Colonic mucosa (tissue), 4 donors: ENCODE measurements around the gene INTS11. TPM values are rescaled to one million over a fixed set of nuclear protein-coding genes. Genes with fewer than 3 reads are reported as not detected.
A peak's percentile ranks its signal among the peaks of the same experiment; 100 is the strongest.
"Not testable (repeated sequence)": the region's sequence is repeated elsewhere in the genome, so short reads cannot be mapped to it uniquely, and the experiment has no call there.

Experiments
- DNase-seq: peaks from one replicate; pipeline ENCODE4 v3.0.0-alpha.2; 2020
- H3K27ac ChIP-seq: fragments of 200-600 bp; one replicate; pipeline ENCODE4 v1.8.0; 2021
- H3K27me3 ChIP-seq: fragments of 200-600 bp; one replicate; pipeline ENCODE4 v1.8.0; 2021
- H3K36me3 ChIP-seq: fragments of 200-600 bp; one replicate; pipeline ENCODE4 v1.8.0; 2021
- H3K4me1 ChIP-seq: fragments of 200-600 bp; one replicate; pipeline ENCODE4 v1.8.0; 2021; ENCODE audit warnings: mild to moderate bottlenecking
- H3K4me3 ChIP-seq: fragments of 200-600 bp; one replicate; pipeline ENCODE4 v1.8.0; 2021
- H3K9ac ChIP-seq, 2 donors: one replicate each; pipeline ENCODE4 v1.7.0; 2013; ENCODE audit warnings: control low read depth in 2 of 2, low read depth in 2 of 2, low read length in 2 of 2
- H3K9me3 ChIP-seq: fragments of 200-600 bp; one replicate; pipeline ENCODE4 v1.8.0; 2021
- intact Hi-C: fragments of 100-400 bp; cut with DNase I; formaldehyde crosslinking; loops from one replicate; pipeline ENCODE4 v1.14.1; 2022
- total RNA-seq, 2 donors: library from RNA; stranded (reverse); fragmentation: NEBNext Ultra II Directional in 1 of 2; extraction: Animal tissue kit (Norgen Biotek cat#: 25700) in 1 of 2; gene quantifications; one replicate each; pipeline ENCODE4 v1.2.1, GENCODE V29; 2021
- TF ChIP-seq, protein P1 (sequence below): fragments of 200-600 bp; IDR thresholded peaks from one replicate; pipeline ENCODE4 v1.8.0; 2022; ENCODE audit warnings: antibody characterized with exemption, mild to moderate bottlenecking
- donor health status: healthy.
- donor health status: DM: no; HTN: no; CAD: no.
- donor health status: DM: no; HTN: no; CAD: no.

Gene INTS11
- total RNA-seq, 2 donors from 2014 or later: 70.6 to 126 TPM

DNA sequence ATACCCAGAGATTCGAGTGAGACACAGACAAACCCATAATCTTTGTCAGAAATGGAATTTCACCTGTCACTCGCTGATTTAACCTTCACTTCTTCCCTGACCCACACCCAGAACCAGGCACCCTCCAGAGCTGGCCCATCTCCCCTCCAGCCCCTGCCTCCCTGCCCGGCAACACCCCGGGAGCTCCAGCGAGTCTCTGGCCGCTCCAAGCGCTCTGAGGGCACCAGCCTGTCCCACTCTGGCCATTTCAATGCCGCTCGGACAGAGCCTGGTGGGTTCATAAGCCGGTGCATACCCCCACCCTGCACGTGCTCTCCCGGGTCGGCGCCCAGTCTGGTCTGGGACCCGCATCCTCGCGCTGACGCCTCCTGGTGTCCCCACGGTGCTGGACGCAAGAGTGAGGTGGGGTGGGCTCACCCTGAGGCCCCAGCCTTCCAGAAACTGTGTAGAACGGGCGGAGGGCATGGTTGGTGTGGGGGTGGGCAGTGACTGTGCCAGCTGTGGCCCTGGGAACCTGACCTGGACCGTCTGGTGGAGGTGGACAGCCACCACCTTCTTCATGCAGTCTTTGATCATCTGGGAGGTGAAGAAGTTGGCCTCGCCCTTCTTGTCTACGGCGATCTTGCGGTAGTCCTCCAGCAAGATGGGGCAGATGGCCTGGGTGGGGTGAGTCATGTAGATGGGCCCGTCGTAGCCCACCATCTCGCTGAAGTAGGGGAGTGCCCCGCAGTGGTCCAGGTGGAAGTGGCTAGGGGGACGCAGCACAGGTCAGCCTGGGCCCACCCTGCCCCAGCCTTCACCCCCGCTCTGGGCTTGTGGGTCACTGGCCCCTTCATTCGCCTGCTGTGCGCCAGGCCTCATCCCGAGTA is 5.4 kb downstream of the INTS11 start:
- no peak overlapping the region for H3K4me3 ChIP-seq
- TF ChIP-seq, protein P1, sequence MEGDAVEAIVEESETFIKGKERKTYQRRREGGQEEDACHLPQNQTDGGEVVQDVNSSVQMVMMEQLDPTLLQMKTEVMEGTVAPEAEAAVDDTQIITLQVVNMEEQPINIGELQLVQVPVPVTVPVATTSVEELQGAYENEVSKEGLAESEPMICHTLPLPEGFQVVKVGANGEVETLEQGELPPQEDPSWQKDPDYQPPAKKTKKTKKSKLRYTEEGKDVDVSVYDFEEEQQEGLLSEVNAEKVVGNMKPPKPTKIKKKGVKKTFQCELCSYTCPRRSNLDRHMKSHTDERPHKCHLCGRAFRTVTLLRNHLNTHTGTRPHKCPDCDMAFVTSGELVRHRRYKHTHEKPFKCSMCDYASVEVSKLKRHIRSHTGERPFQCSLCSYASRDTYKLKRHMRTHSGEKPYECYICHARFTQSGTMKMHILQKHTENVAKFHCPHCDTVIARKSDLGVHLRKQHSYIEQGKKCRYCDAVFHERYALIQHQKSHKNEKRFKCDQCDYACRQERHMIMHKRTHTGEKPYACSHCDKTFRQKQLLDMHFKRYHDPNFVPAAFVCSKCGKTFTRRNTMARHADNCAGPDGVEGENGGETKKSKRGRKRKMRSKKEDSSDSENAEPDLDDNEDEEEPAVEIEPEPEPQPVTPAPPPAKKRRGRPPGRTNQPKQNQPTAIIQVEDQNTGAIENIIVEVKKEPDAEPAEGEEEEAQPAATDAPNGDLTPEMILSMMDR: no peak
- no peaks in the 10 kb centered on the region for H3K27me3 ChIP-seq
- H3K9ac ChIP-seq: no peak overlapping the region
- H3K27ac ChIP-seq: no peak overlapping the region
- intact Hi-C loops: no loop called here
- no peaks in the 10 kb centered on the region for H3K9me3 ChIP-seq
- H3K36me3 ChIP-seq: no peaks in the 10 kb centered on the region
- peaks cover 5% of the 10 kb centered on the region for H3K4me1 ChIP-seq
- DNase-seq: no peak

DNA sequence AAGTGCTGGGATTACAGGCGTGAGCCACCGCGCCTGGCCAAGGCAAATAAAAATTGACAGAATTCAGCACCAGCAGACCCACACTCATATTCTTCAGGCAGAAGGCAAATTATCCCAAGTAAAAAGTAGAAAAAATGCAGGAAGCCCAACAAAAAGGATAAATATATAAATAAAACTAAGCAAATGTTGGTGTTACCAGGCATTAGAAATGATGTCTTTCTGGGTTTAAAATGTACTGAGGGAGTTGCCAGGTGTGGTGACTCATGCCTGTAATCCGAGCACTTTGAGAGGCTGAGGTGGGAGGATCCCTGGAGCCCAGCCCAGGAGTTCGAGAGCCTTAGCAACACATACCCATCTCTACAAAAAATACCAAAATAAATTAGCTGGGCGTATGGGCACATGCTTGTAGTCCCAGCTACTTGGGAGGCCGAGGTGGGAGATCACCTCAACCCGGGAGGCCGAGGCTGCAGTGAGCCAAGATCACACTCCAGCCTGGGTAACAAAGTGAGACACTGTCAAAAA is 6.3 kb downstream of the INTS11 start:
- peak overlapping the region; percentile 44 for H3K27ac ChIP-seq
- H3K9ac ChIP-seq: no peak overlapping the region
- no peaks in the 10 kb centered on the region for H3K9me3 ChIP-seq
- peak; percentile 77 for DNase-seq
- intact Hi-C loops: no loop called here
- TF ChIP-seq, protein P1: no peak
- no peak overlapping the region for H3K4me3 ChIP-seq
- H3K4me1 ChIP-seq: peaks cover 2% of the 10 kb centered on the region
- H3K27me3 ChIP-seq: no peaks in the 10 kb centered on the region
- no peaks in the 10 kb centered on the region for H3K36me3 ChIP-seq

DNA sequence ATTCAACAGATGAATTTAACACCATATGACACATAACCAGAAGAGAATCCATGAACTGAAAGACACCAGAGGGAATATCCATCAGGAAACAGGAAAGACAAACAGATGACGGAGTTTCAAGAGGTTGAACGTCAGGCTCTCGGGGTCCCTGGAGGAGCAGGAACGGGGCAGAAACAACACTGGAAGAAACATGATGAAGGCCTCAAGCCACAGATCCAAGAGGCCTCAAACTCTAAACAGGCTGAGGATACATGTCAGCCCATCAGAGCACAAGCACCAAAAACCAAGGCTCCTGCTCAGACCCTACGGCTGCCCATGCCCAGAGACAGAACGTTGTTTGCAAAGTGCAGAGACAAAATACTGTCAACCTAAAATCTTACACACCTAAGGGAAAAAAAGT is 7.0 kb downstream of the INTS11 start:
- Histone ChIP-seq H3K36me3 (no peaks in the 10 kb centered on the region), H3K27me3 (no peaks in the 10 kb centered on the region), H3K4me1 (no peaks in the 10 kb centered on the region), H3K9ac (no peak overlapping the region), H3K27ac (peak overlapping the region; percentile 44), H3K9me3 (no peaks in the 10 kb centered on the region), H3K4me3 (no peak overlapping the region)
- DNase-seq: no peak
- TF ChIP-seq, protein P1: no peak
- intact Hi-C loops: no loop called here

DNA sequence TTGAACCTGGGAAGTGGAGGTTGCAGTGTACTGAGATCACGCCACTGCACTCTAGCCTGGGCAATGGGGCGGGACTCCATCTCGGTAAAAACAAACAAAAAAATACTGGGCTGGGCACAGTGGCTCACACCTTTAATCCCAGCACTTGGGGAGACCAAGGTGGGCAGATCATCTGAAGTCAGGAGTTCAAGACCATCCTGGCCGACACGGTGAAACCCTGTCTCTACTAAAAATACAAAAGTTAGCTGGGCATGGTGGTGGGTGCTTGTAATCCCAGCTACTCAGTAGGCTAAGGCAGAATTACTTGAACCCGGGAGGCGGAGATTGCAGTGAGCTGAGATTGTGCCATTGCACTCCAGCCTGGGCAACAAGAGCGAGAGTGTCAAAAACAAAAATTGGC is 8.3 kb downstream of the INTS11 start:
- H3K9ac ChIP-seq, H3K9me3 ChIP-seq, H3K36me3 ChIP-seq, DNase-seq, H3K27ac ChIP-seq, H3K4me3 ChIP-seq, H3K4me1 ChIP-seq, intact Hi-C loops, H3K27me3 ChIP-seq: not testable (repeated sequence)

DNA sequence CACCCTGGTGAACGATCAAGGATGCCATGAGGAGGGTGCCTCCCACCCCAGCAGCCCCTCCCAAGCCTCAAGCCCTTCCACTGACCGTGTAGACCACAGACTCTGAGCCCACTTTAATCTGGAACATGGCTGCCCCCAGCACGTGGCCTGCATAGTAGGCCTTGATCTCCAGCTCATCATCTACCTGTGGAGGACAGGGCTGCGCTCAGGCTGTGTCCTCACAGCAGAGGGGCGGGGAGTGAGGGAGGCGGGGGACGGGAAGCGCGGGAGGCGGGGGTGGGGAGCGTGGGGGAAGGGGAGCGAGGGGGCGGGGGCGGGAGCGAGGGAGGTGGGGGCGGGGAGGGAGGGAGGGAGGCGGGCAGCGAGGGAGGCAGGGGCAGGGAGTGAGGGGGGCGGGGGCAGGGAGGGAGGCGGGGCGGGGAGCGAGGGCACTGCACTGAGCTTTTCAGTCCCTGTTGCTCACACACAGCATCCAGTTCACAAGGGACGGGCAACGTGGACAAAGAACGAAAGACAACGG is 9.0 kb downstream of the INTS11 start:
- no peak overlapping the region for H3K4me3 ChIP-seq
- intact Hi-C loops: no loop called here
- H3K27ac ChIP-seq: no peak overlapping the region
- no peak overlapping the region for H3K9ac ChIP-seq
- TF ChIP-seq, protein P1: no peak
- H3K9me3 ChIP-seq: no peaks in the 10 kb centered on the region
- no peaks in the 10 kb centered on the region for H3K27me3 ChIP-seq
- H3K4me1 ChIP-seq: no peaks in the 10 kb centered on the region
- no peak for DNase-seq
- no peaks in the 10 kb centered on the region for H3K36me3 ChIP-seq
